Thyroid gland (tissue), 4 donors: ENCODE data around the gene ANTXR2.

Experiments
- CTCF ChIP-seq, 6 experiments: fragments of 200-600 bp in 3 of 6; fragments of 450-650 bp in 3 of 6; sonication (generic) in 3 of 6; IDR thresholded peaks; one replicate each; pipeline ENCODE4 v1.5.1; 2016 to 2019; ENCODE audit warnings: antibody characterized with exemption in 6 of 6, mild to moderate bottlenecking in 2 of 6, inconsistent platforms in 1 of 6, moderate library complexity in 1 of 6
- POLR2A ChIP-seq, 2 donors: fragments of 450-650 bp; IDR thresholded peaks; one replicate each; pipeline ENCODE4 v1.6.1; 2017; ENCODE audit warnings: antibody characterized with exemption in 2 of 2, mild to moderate bottlenecking in 2 of 2, moderate library complexity in 1 of 2

- TF ChIP-seq POLR2A (IDR thresholded peaks at IDR 0.05) = no peak
- TF ChIP-seq CTCF (IDR thresholded peaks at IDR 0.05) = no peak
Observed at GRCh38 chr4:80074651-80075050, 1.6 kb upstream of the ANTXR2 start.
